NCI-H345 (cell line): ENCODE data around the gene EFNA4.
"Not testable (repeated sequence)": the region's sequence is repeated elsewhere in the genome, so short reads cannot be mapped to it uniquely, and the experiment has no call there.

ENCODE experiments used
- DNase-seq: peaks from one replicate; lab custom pipeline; 2025; lab: John Stamatoyannopoulos, UW

EFNA4 gene

GRCh38 chr1:155086856-155087535 is 23.5 kb downstream of the EFNA4 start:
- no peak for DNase-seq

- DNase-seq: peak; percentile 90
These were observed 27.8 kb downstream of the EFNA4 start for GRCh38 chr1:155091071-155092051.

GRCh38 chr1:155092131-155092530 is 28.6 kb downstream of the EFNA4 start:
- DNase-seq: no peak

- DNase-seq: no peak
These were observed 29.1 kb downstream of the EFNA4 start for GRCh38 chr1:155092641-155093040.

- DNase-seq: peak; percentile 89
These were observed 30.5 kb downstream of the EFNA4 start for GRCh38 chr1:155093911-155094621.

- no peak for DNase-seq
These were observed 31.0 kb downstream of the EFNA4 start for GRCh38 chr1:155094622-155094948.

- DNase-seq: no peak
These were observed 35.8 kb downstream of the EFNA4 start for GRCh38 chr1:155099331-155099730.

GRCh38 chr1:155103325-155103724 is 39.8 kb downstream of the EFNA4 start:
- DNase-seq: no peak

GRCh38 chr1:155104605-155105534 is 41.3 kb downstream of the EFNA4 start:
- no peak for DNase-seq

- no peak for DNase-seq
These were observed 42.1 kb downstream of the EFNA4 start for GRCh38 chr1:155105604-155106011.

GRCh38 chr1:155106862-155107261 is 43.3 kb downstream of the EFNA4 start:
- no peak for DNase-seq

- DNase-seq: no peak
These were observed 44.0 kb downstream of the EFNA4 start for GRCh38 chr1:155107309-155108264.

- DNase-seq: no peak
These were observed 44.8 kb downstream of the EFNA4 start for GRCh38 chr1:155108296-155108695.

- DNase-seq: no peak
These were observed 46.8 kb downstream of the EFNA4 start for GRCh38 chr1:155110381-155110780.

GRCh38 chr1:155110826-155111225 is 47.3 kb downstream of the EFNA4 start:
- DNase-seq: no peak

GRCh38 chr1:155113450-155113980 is 50.0 kb downstream of the EFNA4 start:
- DNase-seq: no peak

- no peak for DNase-seq
These were observed 52.7 kb downstream of the EFNA4 start for GRCh38 chr1:155116113-155116764.

GRCh38 chr1:155117610-155118009 is 54.1 kb downstream of the EFNA4 start:
- DNase-seq: peak; percentile 68

GRCh38 chr1:155118090-155118489 is 54.5 kb downstream of the EFNA4 start:
- DNase-seq: not testable (repeated sequence)
